IMR-90 (cell line): ENCODE measurements around the gene SYNPO2. TPM values are rescaled to one million over a fixed set of nuclear protein-coding genes. Genes with fewer than 3 reads are reported as not detected.
A peak's percentile ranks its signal among the peaks of the same experiment; 100 is the strongest.

Source experiments
- ATAC-seq: fragments of 200-7000 bp; cut with Tn5 transposase; 2 replicates; pipeline ENCODE4 v1.9.1; 2020; ENCODE audit warnings: low read depth, mild to moderate bottlenecking, moderate library complexity
- BruUV-seq: library from RNA; stranded (reverse); fragments of 400-500 nt; replicated peaks from 2 replicates; lab custom pipeline; 2021; lab: Mats Ljungman, UMichigan
- CTCF ChIA-PET: fragments of 300-600 bp; formaldehyde crosslinking; extraction: SDS; loops from one replicate; lab custom pipeline; 2021; ENCODE audit warnings: antibody characterized with exemption; lab: Yijun Ruan, JAX
- POLR2A ChIA-PET: fragments of 300-600 bp; sonication (Branson Sonifier 250); formaldehyde crosslinking; loops from one replicate; lab custom pipeline; 2022; ENCODE audit warnings: antibody characterized with exemption; ENCODE audit not compliant: unreplicated experiment; lab: Charles Lee
- DNase-seq: peaks from one replicate; pipeline ENCODE4 v3.0.0; 2013
- H2AFZ ChIP-seq: replicated peaks from 2 replicates; pipeline ENCODE3; 2013; ENCODE audit warnings: low read length, mild to moderate bottlenecking; ENCODE audit not compliant: poor library complexity
- H2AK5ac ChIP-seq: 2 replicates; pipeline ENCODE4 v1.6.1; 2013; ENCODE audit warnings: low read depth, low read length, inconsistent platforms
- H2AK9ac ChIP-seq: replicated peaks from 2 replicates; pipeline ENCODE3; 2013; ENCODE audit warnings: mild to moderate bottlenecking, low read depth, low read length, moderate library complexity; ENCODE audit not compliant: poor library complexity
- H2BK120ac ChIP-seq: 2 replicates; pipeline ENCODE4 v1.6.1; 2013; ENCODE audit warnings: low read depth, low read length, inconsistent platforms
- H2BK15ac ChIP-seq: 3 replicates; pipeline ENCODE4 v1.6.1; 2013; ENCODE audit warnings: low read depth, low read length, inconsistent platforms
- H2BK20ac ChIP-seq: 2 replicates; pipeline ENCODE4 v1.6.1; 2013; ENCODE audit warnings: low read depth, mild to moderate bottlenecking, inconsistent platforms, low read length, moderate library complexity
- H2BK5ac ChIP-seq: 2 replicates; pipeline ENCODE4 v1.6.1; 2013; ENCODE audit warnings: mild to moderate bottlenecking, low read depth, low read length, inconsistent platforms; ENCODE audit not compliant: poor library complexity, severe bottlenecking
- H3K14ac ChIP-seq: replicated peaks from 2 replicates; pipeline ENCODE4 v1.6.1; 2013; ENCODE audit warnings: low read depth, low read length, inconsistent platforms
- H3K18ac ChIP-seq: 2 replicates; pipeline ENCODE4 v1.6.1; 2013; ENCODE audit warnings: low read depth, low read length, control low read depth
- H3K23ac ChIP-seq: 2 replicates; pipeline ENCODE4 v1.6.1; 2013; ENCODE audit warnings: low read depth, low read length, inconsistent platforms
- H3K27ac ChIP-seq: 2 replicates; pipeline ENCODE4 v1.5.1; 2013; ENCODE audit warnings: mild to moderate bottlenecking, control low read depth, low read length; ENCODE audit not compliant: insufficient read depth
- H3K27me3 ChIP-seq: 2 replicates; pipeline ENCODE4 v1.6.1; 2013; ENCODE audit warnings: low read length; ENCODE audit not compliant: control insufficient read depth, insufficient read depth
- H3K36me3 ChIP-seq: 2 replicates; pipeline ENCODE4 v1.6.1; 2013; ENCODE audit warnings: low read length, mixed read lengths; ENCODE audit not compliant: control insufficient read depth, insufficient read depth
- H3K4ac ChIP-seq: 2 replicates; pipeline ENCODE4 v1.6.1; 2013; ENCODE audit warnings: low read depth, low read length, inconsistent platforms
- H3K4me1 ChIP-seq: 2 replicates; pipeline ENCODE4 v1.6.1; 2013; ENCODE audit warnings: low read length, mixed read lengths; ENCODE audit not compliant: control insufficient read depth, insufficient read depth
- H3K4me2 ChIP-seq: 2 replicates; pipeline ENCODE4 v1.6.1; 2013; ENCODE audit warnings: low read depth, mild to moderate bottlenecking, control low read depth, low read length, moderate library complexity
- H3K4me3 ChIP-seq: 2 replicates; pipeline ENCODE4 v1.5.1; 2013; ENCODE audit warnings: low read depth, mild to moderate bottlenecking, control low read depth, low read length, moderate library complexity; ENCODE audit not compliant: insufficient read depth
- H3K56ac ChIP-seq: 2 replicates; pipeline ENCODE4 v1.6.1; 2013; ENCODE audit warnings: low read length, inconsistent platforms; ENCODE audit not compliant: insufficient read depth; ENCODE audit errors: extremely low read depth
- H3K79me1 ChIP-seq, 2 experiments: 2 replicates each; pipeline ENCODE4 v1.6.1; 2013; ENCODE audit warnings: low read length in 2 of 2, inconsistent platforms in 1 of 2, low read depth in 1 of 2
- H3K9ac ChIP-seq: 2 replicates; pipeline ENCODE4 v1.6.1; 2013; ENCODE audit warnings: low read depth, low read length, control low read depth
- H3K9me1 ChIP-seq: 2 replicates; pipeline ENCODE4 v1.6.1; 2013; ENCODE audit warnings: low read length, inconsistent platforms; ENCODE audit not compliant: insufficient read depth
- H3K9me3 ChIP-seq: 2 replicates; pipeline ENCODE4 v1.6.1; 2013; ENCODE audit warnings: low read length; ENCODE audit not compliant: control insufficient read depth, insufficient read depth
- H4K20me1 ChIP-seq: 2 replicates; pipeline ENCODE4 v1.6.1; 2013; ENCODE audit warnings: low read length, inconsistent platforms; ENCODE audit not compliant: insufficient read depth
- H4K5ac ChIP-seq: 2 replicates; pipeline ENCODE4 v1.6.1; 2013; ENCODE audit warnings: mild to moderate bottlenecking, low read depth, low read length, control low read depth
- H4K8ac ChIP-seq, 2 experiments: 2 replicates each; pipeline ENCODE4 v1.6.1; 2013; ENCODE audit warnings: low read depth in 2 of 2, low read length in 2 of 2, control low read depth in 1 of 2, inconsistent platforms in 1 of 2
- H4K91ac ChIP-seq: 2 replicates; pipeline ENCODE4 v1.6.1; 2013; ENCODE audit warnings: low read depth, low read length, inconsistent platforms; ENCODE audit not compliant: insufficient read depth
- BHLHE40 ChIP-seq: fragments of 150-350 bp; IDR thresholded peaks from 2 replicates; pipeline ENCODE4 v1.6.1; 2016; ENCODE audit warnings: mild to moderate bottlenecking, low read depth, low read length
- CEBPB ChIP-seq: IDR thresholded peaks from 2 replicates; pipeline ENCODE4 v1.6.1; 2012; ENCODE audit warnings: low read depth, low read length, improper control_type of control experiment
- CHD1 ChIP-seq: IDR thresholded peaks from 2 replicates; pipeline ENCODE4 v1.6.1; 2012; ENCODE audit warnings: low read depth, low read length, improper control_type of control experiment
- FOS ChIP-seq: fragments of 150-350 bp; IDR thresholded peaks from 2 replicates; pipeline ENCODE4 v1.6.1; 2016; ENCODE audit warnings: low read depth, low read length
- MAFK ChIP-seq: IDR thresholded peaks from 2 replicates; pipeline ENCODE4 v1.6.1; 2012; ENCODE audit warnings: low read depth, low read length, improper control_type of control experiment
- MAZ ChIP-seq: IDR thresholded peaks from 2 replicates; pipeline ENCODE4 v1.6.1; 2012; ENCODE audit warnings: low read depth, mild to moderate bottlenecking, low read length, improper control_type of control experiment, moderate library complexity, borderline replicate concordance
- MXI1 ChIP-seq: IDR thresholded peaks from 2 replicates; pipeline ENCODE4 v1.6.1; 2012; ENCODE audit warnings: low read depth, mild to moderate bottlenecking, low read length, moderate library complexity, borderline replicate concordance
- NFE2L2 ChIP-seq: fragments of 150-350 bp; IDR thresholded peaks from 2 replicates; pipeline ENCODE4 v1.6.1; 2016; ENCODE audit warnings: low read depth, mild to moderate bottlenecking, low read length
- POLR2A ChIP-seq: IDR thresholded peaks from 2 replicates; pipeline ENCODE4 v1.6.1; 2012; ENCODE audit warnings: mild to moderate bottlenecking, low read depth, low read length
- RAD21 ChIP-seq: IDR thresholded peaks from 2 replicates; pipeline ENCODE4 v1.6.1; 2012; ENCODE audit warnings: low read length, improper control_type of control experiment
- RCOR1 ChIP-seq: IDR thresholded peaks from 2 replicates; pipeline ENCODE4 v1.6.1; 2012; ENCODE audit warnings: mild to moderate bottlenecking, low read length, improper control_type of control experiment; ENCODE audit not compliant: insufficient replicate concordance
- SMC3 ChIP-seq: fragments of 150-350 bp; IDR thresholded peaks from 2 replicates; pipeline ENCODE4 v1.6.1; 2016; ENCODE audit warnings: low read depth, mild to moderate bottlenecking, antibody characterized with exemption, low read length, moderate library complexity
- WGBS, 2 experiments: methylation state at CpG; one replicate each; pipeline versions ENCODE4 v1.1.5 to v1.1.7; 2013; ENCODE audit warnings: missing lambda C conversion rate in 2 of 2; ENCODE audit not compliant: insufficient read length in 1 of 2; ENCODE audit errors: extremely low coverage in 2 of 2; 5-methylcytosine and 5-hydroxymethylcytosine counted together
- dilution Hi-C: fragments of 300-500 bp; cut with HindIII; formaldehyde crosslinking; loops from one replicate; pipeline ENCODE4 v1.14.3; 2018; ENCODE audit warnings: low sequenced_read_pairs; ENCODE audit not compliant: unreplicated experiment
- in situ Hi-C: fragments of 300-500 bp; cut with MboI; formaldehyde crosslinking; loops from 3 replicates; pipeline ENCODE4 v1.14.3; 2019; ENCODE audit warnings: low sequenced_read_pairs, inconsistent platforms, mixed read lengths
- intact Hi-C: fragments of 100-400 bp; cut with micrococcal nuclease; formaldehyde crosslinking; loops from 2 replicates; pipeline ENCODE4 v1.10.0; 2022
- polyA plus RNA-seq, 3 experiments: library from polyadenylated mRNA; depleted of rRNA; stranded (reverse); fragments of >200 nt; gene quantifications; 2 replicates each; pipeline ENCODE4 v1.2.3, GENCODE V29; 2012; ENCODE audit warnings: low replicate concordance in 1 of 3
- total RNA-seq: library from RNA; depleted of rRNA; stranded (reverse); fragments of >200 nt; gene quantifications from 2 replicates; pipeline ENCODE4 v1.2.3, GENCODE V29; 2012
- TF ChIP-seq, protein P1 (sequence below): fragments of 150-350 bp; IDR thresholded peaks from 2 replicates; pipeline ENCODE4 v1.6.1; 2016; ENCODE audit warnings: low read depth, mild to moderate bottlenecking, low read length, moderate library complexity, borderline replicate concordance
- TF ChIP-seq, protein P2 (sequence below): fragments of 150-350 bp; IDR thresholded peaks from 2 replicates; pipeline ENCODE4 v1.6.1; 2017; ENCODE audit warnings: mild to moderate bottlenecking, antibody characterized with exemption, low read length, low read depth
- TF ChIP-seq, protein P3 (sequence below): conservative IDR thresholded peaks from 2 replicates; pipeline ENCODE4 v1.5.1; 2012; ENCODE audit warnings: mild to moderate bottlenecking, low read depth, low read length, improper control_type of control experiment

Gene SYNPO2
- total and polyA plus RNA-seq, 2 of the 4 experiments (the other 2 are of a cell fraction): 0.99 to 1.8 TPM

DNA sequence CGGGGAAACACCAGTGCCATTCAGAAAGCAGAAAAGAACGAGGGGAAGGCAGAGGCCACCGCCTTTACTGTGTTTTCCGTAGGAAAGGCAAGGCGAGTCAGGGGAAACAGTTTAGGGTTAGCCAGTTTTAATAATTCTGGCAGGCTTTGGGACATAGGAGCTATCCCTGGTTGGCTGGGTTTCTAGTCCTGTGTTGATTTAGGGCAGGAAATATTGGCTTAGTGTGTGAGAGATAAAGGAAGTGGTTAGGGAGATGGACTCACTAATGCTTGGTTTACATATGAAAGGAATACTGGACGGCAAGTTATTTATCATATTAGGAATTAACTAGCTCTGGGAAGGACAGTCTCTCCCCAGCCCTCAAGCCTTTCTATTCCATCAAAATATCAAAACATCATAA, 53.1 kb downstream of the SYNPO2 start:
- Histone ChIP-seq H2BK120ac (no peak overlapping the region), H3K56ac (no peak overlapping the region), H4K20me1 (no peaks in the 10 kb centered on the region), H3K14ac (no peak overlapping the region; the same call in 1 of the 2 replicates), H2AK5ac (no peak overlapping the region), H2AFZ (peak overlapping the region; percentile 60), H4K8ac (no peak overlapping the region), H3K4me1 (peaks cover 4% of the 10 kb centered on the region), H3K36me3 (no peaks in the 10 kb centered on the region), H3K9ac (no peak overlapping the region), H3K9me3 (no peaks in the 10 kb centered on the region), H2AK9ac (no peak overlapping the region), H3K27ac (no peak overlapping the region), H2BK5ac (no peak overlapping the region), H3K23ac (no peak overlapping the region), H3K4me3 (no peak overlapping the region), H3K27me3 (no peaks in the 10 kb centered on the region; the same call in 1 of the 2 replicates), H3K9me1 (0 out of 2 replicates have a peak, but pooled peaks cover 2% of the 10 kb centered on the region), H4K91ac (no peak overlapping the region), H3K4me2 (no peak overlapping the region), H2BK20ac (no peak overlapping the region), H2BK15ac (0 out of 3 replicates have a peak overlapping the region, but pooled peaks have one; percentile 15), H3K79me1 (no peaks in the 10 kb centered on the region), H3K18ac (no peak overlapping the region), H3K4ac (no peak overlapping the region), H4K5ac (no peak overlapping the region)
- in situ Hi-C loops: no loop called here
- dilution Hi-C loops: no loop called here
- DNase-seq (peak; percentile 49), ATAC-seq (peak; percentile 67)
- TF ChIP-seq, protein P1, sequence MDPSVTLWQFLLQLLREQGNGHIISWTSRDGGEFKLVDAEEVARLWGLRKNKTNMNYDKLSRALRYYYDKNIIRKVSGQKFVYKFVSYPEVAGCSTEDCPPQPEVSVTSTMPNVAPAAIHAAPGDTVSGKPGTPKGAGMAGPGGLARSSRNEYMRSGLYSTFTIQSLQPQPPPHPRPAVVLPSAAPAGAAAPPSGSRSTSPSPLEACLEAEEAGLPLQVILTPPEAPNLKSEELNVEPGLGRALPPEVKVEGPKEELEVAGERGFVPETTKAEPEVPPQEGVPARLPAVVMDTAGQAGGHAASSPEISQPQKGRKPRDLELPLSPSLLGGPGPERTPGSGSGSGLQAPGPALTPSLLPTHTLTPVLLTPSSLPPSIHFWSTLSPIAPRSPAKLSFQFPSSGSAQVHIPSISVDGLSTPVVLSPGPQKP: no peak
- TF ChIP-seq CEBPB (no peak), MAZ (no peak), POLR2A (no peak), NFE2L2 (no peak), SMC3 (no peak), BHLHE40 (no peak), FOS (no peak), MXI1 (no peak), RAD21 (no peak), RCOR1 (no peak), MAFK (no peak), CHD1 (no peak)
- TF ChIP-seq, protein P2, sequence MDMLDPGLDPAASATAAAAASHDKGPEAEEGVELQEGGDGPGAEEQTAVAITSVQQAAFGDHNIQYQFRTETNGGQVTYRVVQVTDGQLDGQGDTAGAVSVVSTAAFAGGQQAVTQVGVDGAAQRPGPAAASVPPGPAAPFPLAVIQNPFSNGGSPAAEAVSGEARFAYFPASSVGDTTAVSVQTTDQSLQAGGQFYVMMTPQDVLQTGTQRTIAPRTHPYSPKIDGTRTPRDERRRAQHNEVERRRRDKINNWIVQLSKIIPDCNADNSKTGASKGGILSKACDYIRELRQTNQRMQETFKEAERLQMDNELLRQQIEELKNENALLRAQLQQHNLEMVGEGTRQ: no peak
- TF ChIP-seq, protein P3, sequence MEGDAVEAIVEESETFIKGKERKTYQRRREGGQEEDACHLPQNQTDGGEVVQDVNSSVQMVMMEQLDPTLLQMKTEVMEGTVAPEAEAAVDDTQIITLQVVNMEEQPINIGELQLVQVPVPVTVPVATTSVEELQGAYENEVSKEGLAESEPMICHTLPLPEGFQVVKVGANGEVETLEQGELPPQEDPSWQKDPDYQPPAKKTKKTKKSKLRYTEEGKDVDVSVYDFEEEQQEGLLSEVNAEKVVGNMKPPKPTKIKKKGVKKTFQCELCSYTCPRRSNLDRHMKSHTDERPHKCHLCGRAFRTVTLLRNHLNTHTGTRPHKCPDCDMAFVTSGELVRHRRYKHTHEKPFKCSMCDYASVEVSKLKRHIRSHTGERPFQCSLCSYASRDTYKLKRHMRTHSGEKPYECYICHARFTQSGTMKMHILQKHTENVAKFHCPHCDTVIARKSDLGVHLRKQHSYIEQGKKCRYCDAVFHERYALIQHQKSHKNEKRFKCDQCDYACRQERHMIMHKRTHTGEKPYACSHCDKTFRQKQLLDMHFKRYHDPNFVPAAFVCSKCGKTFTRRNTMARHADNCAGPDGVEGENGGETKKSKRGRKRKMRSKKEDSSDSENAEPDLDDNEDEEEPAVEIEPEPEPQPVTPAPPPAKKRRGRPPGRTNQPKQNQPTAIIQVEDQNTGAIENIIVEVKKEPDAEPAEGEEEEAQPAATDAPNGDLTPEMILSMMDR: no peak
- ChIA-PET CTCF (no interaction called here), POLR2A (no interaction called here)
- 60% methylated on average over 1 of the region's 6 CpGs; no CpG with 5 or more reads in 1 of the 2 experiments for WGBS, 2 experiments
- intact Hi-C loops: no loop called here
- BruUV-seq: no TSS peak
